NCI-H510A (cell line): ENCODE data around the gene INPP4B.

Source experiments
- DNase-seq: peaks from one replicate; lab custom pipeline; 2025; lab: John Stamatoyannopoulos, UW

The INPP4B gene

GRCh38 chr4:142725886-142726285, 120.2 kb downstream of the INPP4B start:
- DNase-seq = no peak

DNA sequence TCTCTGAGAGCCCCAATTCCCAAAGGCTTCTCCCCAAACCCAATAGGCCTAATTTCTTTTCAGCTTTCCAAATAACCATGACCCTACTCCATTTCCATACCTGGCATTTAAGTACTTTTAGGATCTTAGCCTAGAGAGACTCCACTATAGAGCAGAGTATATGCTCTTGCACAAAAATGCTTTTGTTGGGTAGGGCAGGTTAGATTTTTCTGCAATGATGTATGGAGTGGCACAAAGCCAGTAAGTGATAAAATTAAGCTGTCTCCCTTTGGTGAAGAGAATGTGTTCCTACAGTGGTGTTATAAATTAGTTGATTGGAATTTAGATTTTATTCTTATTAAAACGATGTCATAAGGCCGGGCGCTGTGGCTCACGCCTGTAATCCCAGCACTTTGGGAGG, 124.9 kb downstream of the INPP4B start:
- DNase-seq = no peak

DNA sequence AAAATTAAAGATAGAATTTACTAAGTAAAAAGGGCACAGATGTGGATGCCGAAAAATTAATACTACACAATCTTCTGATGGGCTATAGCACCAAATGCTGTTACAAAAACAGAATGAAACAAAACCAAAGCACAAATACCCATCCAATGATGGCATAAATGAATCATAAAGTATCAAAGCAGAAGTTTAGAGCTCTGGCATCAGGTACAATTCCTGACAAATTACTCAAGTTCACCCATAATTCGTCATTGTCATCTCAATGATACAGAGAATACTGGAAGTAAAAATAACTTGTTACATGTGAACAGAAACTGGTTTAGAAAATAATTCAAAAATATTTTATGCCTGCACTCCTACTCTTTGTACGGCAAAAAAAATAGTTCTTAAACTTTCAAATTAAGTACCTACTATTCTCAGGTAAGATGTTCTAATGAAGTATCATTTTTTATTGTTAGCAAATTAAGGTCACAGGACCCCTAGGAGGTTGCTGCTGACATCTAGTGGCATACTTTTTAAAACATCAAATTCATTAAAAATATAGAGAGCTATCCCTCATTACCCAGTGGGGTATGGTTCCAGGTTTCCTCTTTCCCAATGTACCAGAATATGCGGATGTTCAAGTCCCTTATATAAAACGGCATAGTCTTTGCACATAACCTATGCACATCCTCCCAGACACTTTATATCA, 126.1 kb downstream of the INPP4B start:
- no peak for DNase-seq

GRCh38 chr4:142718981-142719380, 127.1 kb downstream of the INPP4B start:
- DNase-seq = no peak

GRCh38 chr4:142715727-142716126, 130.4 kb downstream of the INPP4B start:
- DNase-seq = no peak

- DNase-seq = no peak
These were observed 132.6 kb downstream of the INPP4B start for GRCh38 chr4:142713282-142714030.

DNA sequence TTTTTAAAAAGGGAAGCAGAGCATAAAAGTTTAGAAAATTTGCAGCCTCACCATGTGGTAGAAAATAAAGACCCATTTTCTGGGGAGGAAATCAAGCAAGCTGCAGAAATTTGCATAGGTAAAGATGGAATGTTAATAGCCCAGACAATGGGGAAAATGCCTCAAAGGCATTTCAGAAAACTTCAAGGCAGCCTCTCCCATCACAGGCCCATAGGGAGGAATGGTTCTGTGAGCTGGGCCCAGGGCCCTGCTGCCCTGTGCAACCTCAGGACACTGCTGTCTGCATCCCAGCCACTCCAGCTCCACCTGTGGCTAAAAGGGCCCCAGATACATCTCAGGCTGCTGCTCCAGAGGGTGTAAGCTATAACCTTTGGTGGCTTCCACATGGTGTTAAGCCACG, 137.9 kb downstream of the INPP4B start:
- DNase-seq = no peak

GRCh38 chr4:142707401-142707800, 138.7 kb downstream of the INPP4B start:
- no peak for DNase-seq

- DNase-seq = no peak
These were observed 139.7 kb downstream of the INPP4B start for GRCh38 chr4:142706381-142706780.

GRCh38 chr4:142705820-142706219, 140.3 kb downstream of the INPP4B start:
- DNase-seq = no peak

- no peak for DNase-seq
These were observed 142.3 kb downstream of the INPP4B start for GRCh38 chr4:142703694-142704309.

DNA sequence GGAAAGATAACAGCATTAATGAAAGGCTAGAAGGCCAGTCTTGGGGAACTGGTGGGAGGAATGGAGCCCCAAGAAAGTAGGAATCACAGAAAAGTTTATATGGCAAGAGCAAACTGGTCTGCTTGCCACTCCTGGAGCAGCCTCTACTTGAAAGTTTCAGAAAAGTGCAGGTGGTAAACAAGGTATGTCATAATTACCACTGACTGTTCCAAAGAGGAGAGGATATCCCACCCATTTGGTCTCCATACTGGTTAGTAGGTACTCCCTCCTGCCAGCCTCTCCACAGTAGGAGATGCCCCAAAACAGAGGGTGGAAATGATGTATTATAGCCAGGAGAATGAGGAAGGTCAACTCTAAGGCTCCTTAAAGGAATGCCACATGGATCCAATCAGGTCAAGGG, 145.1 kb downstream of the INPP4B start:
- no peak for DNase-seq

- DNase-seq = no peak
These were observed 145.6 kb downstream of the INPP4B start for GRCh38 chr4:142700531-142700930.

DNA sequence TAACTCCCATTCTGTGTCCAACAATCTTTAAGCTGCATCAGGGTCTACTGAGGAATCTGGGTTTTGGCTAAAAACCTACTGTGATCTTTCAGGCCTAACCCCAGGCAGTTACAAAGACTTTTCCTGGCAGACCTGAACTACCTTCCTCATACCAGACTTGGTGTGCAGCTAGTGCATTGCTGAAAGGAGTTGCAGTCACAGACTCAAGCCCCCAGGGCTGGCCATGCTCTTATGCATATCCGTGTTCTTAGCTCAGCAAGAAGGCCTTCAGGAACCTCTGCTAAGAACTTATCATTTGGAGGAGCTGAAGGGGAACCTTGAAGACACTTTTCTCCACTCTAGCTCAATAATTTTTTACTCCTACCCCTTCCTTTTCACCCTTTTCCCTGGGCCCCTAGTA, 147.5 kb downstream of the INPP4B start:
- no peak for DNase-seq

- no peak for DNase-seq
These were observed 148.2 kb downstream of the INPP4B start for GRCh38 chr4:142697928-142698327.

- no peak for DNase-seq
These were observed 148.8 kb downstream of the INPP4B start for GRCh38 chr4:142697320-142697719.

GRCh38 chr4:142696334-142697122, 149.6 kb downstream of the INPP4B start:
- no peak for DNase-seq

DNA sequence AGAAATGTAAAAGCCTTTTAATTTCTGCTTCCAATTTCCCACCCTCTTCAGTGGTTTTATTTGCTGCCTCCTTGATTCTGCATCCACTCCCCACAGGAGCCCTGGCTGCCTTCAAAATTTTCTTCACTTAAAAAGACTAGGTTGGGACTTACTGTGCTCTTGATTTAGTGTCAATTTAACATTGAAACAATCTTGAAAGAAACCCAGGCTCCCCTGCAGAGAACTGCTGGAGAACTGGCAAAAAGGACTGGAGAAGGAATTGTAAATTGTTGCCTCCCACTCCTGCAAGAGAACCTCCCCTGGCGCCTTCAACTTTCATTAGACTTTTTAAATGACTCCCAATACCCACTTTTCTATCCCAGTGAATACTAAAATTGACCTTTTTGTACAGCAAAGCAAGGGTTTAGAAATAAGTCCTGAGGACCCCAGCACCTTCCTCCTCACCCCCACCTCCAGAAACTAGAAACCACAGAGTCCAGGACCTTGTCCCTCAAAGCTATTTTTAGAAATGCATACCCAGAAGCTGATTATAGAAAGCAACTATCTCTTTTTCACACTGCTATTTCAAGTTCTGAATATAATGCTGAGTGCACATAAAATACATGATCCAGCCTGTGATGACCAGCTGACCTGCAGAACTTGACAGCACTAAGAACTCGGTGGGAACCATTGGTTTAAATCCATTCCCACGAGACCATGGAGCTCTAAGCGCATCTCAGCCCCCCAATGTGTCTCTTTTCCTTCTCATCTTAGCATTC, 155.5 kb downstream of the INPP4B start:
- DNase-seq = no peak

DNA sequence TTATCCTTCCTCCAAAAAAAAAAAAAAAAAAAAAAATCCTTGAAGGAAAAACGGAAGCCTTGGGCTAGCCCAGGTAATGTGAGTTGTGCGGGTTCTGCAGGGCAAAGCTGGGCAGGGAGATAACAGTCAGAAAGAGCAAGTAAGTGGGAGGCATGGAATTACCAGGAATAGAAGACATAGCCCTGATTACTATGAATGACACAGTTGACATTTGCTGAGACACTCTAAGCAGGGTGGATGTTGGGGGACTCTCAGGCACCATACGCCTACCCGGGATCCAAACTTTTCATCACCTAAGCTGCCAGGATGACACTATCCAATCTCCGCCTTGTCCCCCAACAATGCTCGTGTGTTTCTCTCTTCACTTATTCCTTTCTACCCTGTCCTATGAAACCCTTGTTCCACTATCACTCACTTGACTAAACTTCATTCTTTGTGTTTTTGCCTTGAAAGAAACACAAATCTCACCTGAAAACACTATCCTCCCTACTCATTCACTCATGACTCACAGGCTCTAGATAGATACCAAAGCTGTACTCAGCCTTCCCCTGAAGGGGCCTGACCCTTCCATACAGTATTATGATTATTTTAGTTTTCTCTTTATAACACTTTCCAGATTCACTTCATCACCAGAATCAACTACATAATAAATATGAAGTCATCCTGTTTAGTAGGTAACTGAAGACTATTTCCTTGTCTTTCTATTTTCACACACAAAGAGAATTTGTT, 158.4 kb downstream of the INPP4B start:
- DNase-seq = no peak

- no peak for DNase-seq
These were observed 160.0 kb downstream of the INPP4B start for GRCh38 chr4:142686081-142686480.

DNA sequence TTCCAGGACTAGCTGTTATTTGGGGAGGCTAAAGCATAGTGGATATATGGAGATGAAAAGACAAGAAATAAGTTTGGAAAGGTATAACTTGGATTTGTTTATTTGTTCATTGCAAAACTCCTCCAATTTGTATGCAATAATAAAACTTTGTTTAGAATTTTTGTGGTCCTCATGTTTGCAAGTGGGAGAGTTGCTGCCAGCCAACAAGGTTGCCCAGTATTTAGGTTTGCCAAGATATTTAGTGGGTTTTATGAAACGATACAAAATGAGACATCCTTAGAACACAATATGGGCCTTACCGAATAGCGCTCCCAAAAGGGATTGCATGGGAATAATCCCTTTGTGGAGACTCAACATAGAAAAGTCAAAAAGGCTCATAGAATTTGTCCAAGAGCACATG, 162.1 kb downstream of the INPP4B start:
- DNase-seq = no peak
